Measurements from ENCODE around the gene BOLL.
"Not testable (repeated sequence)": the region's sequence is repeated elsewhere in the genome, so short reads cannot be mapped to it uniquely, and the experiment has no call there.

The BOLL gene

GRCh38 chr2:197784956-197785941 is at the start of gene BOLL:
Gene BOLL, minus strand, starts transcription at chr2:197785319. Its CDS starts 3,469 bp downstream, at chr2:197781850.
- H3K27ac ChIP-seq = no peak within 1 kb of the TSS
- no peak for TF ChIP-seq ZFX (IDR thresholded peaks at IDR 0.05; ENCODE audit: borderline replicate concordance)
- no peak for TF ChIP-seq CTCF (IDR thresholded peaks at IDR 0.05)

- not testable (repeated sequence) for H3K27ac ChIP-seq
Measured at GRCh38 chr2:197834771-197835170, 49.7 kb upstream of the BOLL start.

- H3K27ac ChIP-seq = no peak overlapping the region
- TF ChIP-seq ZFX (IDR thresholded peaks at IDR 0.05; ENCODE audit: borderline replicate concordance) (no peak), CTCF (IDR thresholded peaks at IDR 0.05) (no peak)
Measured at GRCh38 chr2:197828464-197829135, 43.5 kb upstream of the BOLL start.

GRCh38 chr2:197827618-197828017 is 42.5 kb upstream of the BOLL start:
- TF ChIP-seq CTCF (IDR thresholded peaks at IDR 0.05) = no peak
- TF ChIP-seq ZFX (IDR thresholded peaks at IDR 0.05; ENCODE audit: borderline replicate concordance) = no peak
- H3K27ac ChIP-seq = no peak overlapping the region

GRCh38 chr2:197822333-197822732 is 37.2 kb upstream of the BOLL start:
- no peak for TF ChIP-seq CTCF (IDR thresholded peaks at IDR 0.05)
- TF ChIP-seq ZFX (IDR thresholded peaks at IDR 0.05; ENCODE audit: borderline replicate concordance) = no peak

GRCh38 chr2:197821550-197822289 is 36.6 kb upstream of the BOLL start:
- TF ChIP-seq CTCF (IDR thresholded peaks at IDR 0.05) (no peak), ZFX (IDR thresholded peaks at IDR 0.05; ENCODE audit: borderline replicate concordance) (no peak)
- no peak overlapping the region for H3K27ac ChIP-seq

More at GRCh38 chr2:197822333-197822732, 37.2 kb upstream of the BOLL start:
- no peak overlapping the region for H3K27ac ChIP-seq

GRCh38 chr2:197814526-197814925 is 29.4 kb upstream of the BOLL start:
- TF ChIP-seq ZFX (IDR thresholded peaks at IDR 0.05; ENCODE audit: borderline replicate concordance) = no peak
- no peak for TF ChIP-seq CTCF (IDR thresholded peaks at IDR 0.05)
- H3K27ac ChIP-seq = no peak overlapping the region
